Measurements from ENCODE around the gene ACOT9. TPM values are rescaled to one million over a fixed set of nuclear protein-coding genes. Genes with fewer than 3 reads are reported as not detected.

Gene ACOT9
- total and polyA plus RNA-seq, 11 donors = 45.3 to 81.1 (median 59.3) TPM

DNA sequence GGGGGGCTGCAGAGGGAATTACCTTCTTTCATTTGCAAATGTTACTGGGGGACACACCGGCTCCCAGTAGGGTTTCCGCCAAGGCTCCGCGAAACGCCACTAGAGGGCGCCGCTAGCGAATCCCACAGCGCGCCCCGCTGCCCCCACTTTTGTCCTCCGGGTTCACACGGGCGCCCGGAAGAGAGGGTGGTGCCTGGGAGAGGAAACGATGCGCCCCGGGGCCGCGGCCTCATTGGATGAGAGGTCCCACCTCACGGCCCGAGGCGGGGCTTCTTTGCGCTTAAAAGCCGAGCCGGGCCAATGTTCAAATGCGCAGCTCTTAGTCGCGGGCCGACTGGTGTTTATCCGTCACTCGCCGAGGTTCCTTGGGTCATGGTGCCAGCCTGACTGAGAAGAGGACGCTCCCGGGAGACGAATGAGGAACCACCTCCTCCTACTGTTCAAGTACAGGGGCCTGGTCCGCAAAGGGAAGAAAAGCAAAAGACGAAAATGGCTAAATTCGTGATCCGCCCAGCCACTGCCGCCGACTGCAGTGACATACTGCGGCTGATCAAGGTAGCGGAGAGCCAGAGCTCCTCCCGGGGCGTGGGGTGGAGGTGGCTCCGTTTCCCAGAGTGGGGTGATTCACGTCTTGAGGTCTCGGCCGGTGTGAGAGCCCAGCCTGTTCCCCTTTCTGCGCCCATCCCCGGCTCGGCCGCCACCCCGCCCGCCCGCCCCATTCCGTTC, 40.0 kb upstream of the ACOT9 start, which contains the start of gene SAT1:
Gene SAT1 (plus strand): TSS at position 311 of the 726 bp plus-strand sequence. CDS start 179 bp downstream, at position 490.
- TF ChIP-seq POLR2A (IDR thresholded peaks at IDR 0.05) = peak; percentile 87 to 98
- TF ChIP-seq, protein P1, sequence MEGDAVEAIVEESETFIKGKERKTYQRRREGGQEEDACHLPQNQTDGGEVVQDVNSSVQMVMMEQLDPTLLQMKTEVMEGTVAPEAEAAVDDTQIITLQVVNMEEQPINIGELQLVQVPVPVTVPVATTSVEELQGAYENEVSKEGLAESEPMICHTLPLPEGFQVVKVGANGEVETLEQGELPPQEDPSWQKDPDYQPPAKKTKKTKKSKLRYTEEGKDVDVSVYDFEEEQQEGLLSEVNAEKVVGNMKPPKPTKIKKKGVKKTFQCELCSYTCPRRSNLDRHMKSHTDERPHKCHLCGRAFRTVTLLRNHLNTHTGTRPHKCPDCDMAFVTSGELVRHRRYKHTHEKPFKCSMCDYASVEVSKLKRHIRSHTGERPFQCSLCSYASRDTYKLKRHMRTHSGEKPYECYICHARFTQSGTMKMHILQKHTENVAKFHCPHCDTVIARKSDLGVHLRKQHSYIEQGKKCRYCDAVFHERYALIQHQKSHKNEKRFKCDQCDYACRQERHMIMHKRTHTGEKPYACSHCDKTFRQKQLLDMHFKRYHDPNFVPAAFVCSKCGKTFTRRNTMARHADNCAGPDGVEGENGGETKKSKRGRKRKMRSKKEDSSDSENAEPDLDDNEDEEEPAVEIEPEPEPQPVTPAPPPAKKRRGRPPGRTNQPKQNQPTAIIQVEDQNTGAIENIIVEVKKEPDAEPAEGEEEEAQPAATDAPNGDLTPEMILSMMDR (IDR thresholded peaks at IDR 0.05) = peak; percentile 65 to 83 (median 76)
- Histone ChIP-seq H3K9me3 (peaks cover 0 to 7% (median 0%) of the 10 kb centered on the region in 12 donors), H3K27me3 (no peaks in the 10 kb centered on the region), H3K4me1 (peaks cover 0 to 13% (median 0%) of the 10 kb centered on the region in 12 donors), H3K36me3 (peaks cover 0 to 18% (median 13%) of the 10 kb centered on the region in 9 donors), H3K27ac (peak within 1 kb of the TSS; percentile 83 to 97 (median 92)), H3K4me3 (peak within 1 kb of the TSS; percentile 41 to 97 (median 76))
- DNase-seq (peak; percentile 95 to 98 (median 96)), ATAC-seq (peak; percentile 93 to 98 (median 96))
- intact Hi-C loops (cut with DNase I) = loop anchor here in 9 of 10 donors (1.0 to 10.0 kb wide), 10 partner anchors 40 to 272 kb away; partner anchors contain the start of genes ACOT9 (in 2 of the 9), EIF2S3 (in 1 of the 9) and KLHL15 (in 1 of the 9)
- 0 to 33% (median 14%) methylated on average over 43 to 58 of the region's 58 CpGs for WGBS, 4 donors

DNA sequence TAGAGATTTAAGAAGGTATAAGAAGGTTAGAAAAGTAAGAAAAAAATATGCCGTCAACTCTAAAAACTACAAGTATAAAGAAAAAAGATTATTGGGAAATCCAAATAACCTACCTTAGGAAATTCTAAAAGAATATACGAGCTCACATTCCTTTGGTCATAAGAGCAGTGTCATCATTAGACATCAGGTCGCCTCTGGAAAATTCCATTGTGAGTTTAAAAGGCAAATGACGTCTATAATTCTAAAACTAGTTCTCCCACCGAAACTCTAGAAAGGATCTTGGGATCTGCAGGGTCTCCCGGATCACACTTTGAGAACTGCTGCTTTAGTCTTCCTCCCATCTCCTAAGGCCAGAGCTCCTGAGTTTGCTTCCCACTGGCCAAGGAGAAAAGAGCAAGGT, 39.4 kb upstream of the ACOT9 start:
- intact Hi-C loops (cut with DNase I) = loop anchor here in 7 of 10 donors (1.0 to 10.0 kb wide), 9 partner anchors 40 to 272 kb away; partner anchors contain the start of genes ACOT9 (in 2 of the 7), EIF2S3 (in 1 of the 7) and KLHL15 (in 1 of the 7)
- ATAC-seq (no peak), DNase-seq (no peak)
- Histone ChIP-seq H3K9me3 (peaks cover 0 to 7% (median 0%) of the 10 kb centered on the region in 12 donors), H3K27me3 (no peaks in the 10 kb centered on the region), H3K27ac (peak overlapping the region in 9 of 12 donors; percentile 39 to 94 (median 68)), H3K4me1 (peaks cover 0 to 13% (median 0%) of the 10 kb centered on the region in 12 donors), H3K4me3 (peak overlapping the region in 10 of 12 donors; percentile 17 to 88 (median 64)), H3K36me3 (peaks cover 0 to 18% (median 13%) of the 10 kb centered on the region in 9 donors)
- 35 to 61% (median 45%) methylated on average over 6 of the region's 6 CpGs for WGBS, 4 donors
- TF ChIP-seq, protein P1 (IDR thresholded peaks at IDR 0.05) = no peak
- no peak for TF ChIP-seq POLR2A (IDR thresholded peaks at IDR 0.05)

DNA sequence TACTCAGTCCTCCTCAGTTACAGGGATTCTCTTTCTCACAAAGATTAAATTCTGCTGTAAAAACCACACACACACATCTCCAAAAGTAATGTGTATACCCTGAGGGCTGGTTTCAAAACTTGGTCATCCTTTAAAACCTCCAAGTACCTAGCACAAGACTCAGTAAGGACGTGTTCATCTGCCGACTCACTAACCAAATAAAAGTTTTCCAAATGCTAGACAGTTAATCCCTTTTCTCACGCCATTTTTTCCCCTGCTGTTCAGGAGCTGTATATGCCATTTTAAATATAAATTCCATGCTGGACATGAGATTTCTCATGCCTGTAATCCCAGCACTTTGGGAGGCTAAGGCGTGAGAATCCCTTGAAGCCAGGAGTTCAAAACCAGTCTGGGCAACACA, 35.9 kb upstream of the ACOT9 start:
- peaks cover 0 to 4% (median 0%) of the 10 kb centered on the region in 9 donors for H3K36me3 ChIP-seq
- no peak overlapping the region for H3K27ac ChIP-seq
- peaks cover 0 to 7% (median 0%) of the 10 kb centered on the region in 12 donors for H3K9me3 ChIP-seq
- no peaks in the 10 kb centered on the region for H3K27me3 ChIP-seq
- peaks cover 0 to 16% (median 0%) of the 10 kb centered on the region in 12 donors for H3K4me1 ChIP-seq
- DNase-seq (no peak), ATAC-seq (no peak)
- intact Hi-C loops (cut with DNase I) = loop anchor here in 1 of 10 donors (5.0 kb wide), 1 partner anchor 123 kb away; no protein-coding TSS in a partner anchor
- TF ChIP-seq, protein P1 (IDR thresholded peaks at IDR 0.05) = no peak
- no peak for TF ChIP-seq POLR2A (IDR thresholded peaks at IDR 0.05)
- H3K4me3 ChIP-seq = no peak overlapping the region
- WGBS, 4 donors = 83 to 89% (median 84%) methylated on average over 4 of the region's 4 CpGs

DNA sequence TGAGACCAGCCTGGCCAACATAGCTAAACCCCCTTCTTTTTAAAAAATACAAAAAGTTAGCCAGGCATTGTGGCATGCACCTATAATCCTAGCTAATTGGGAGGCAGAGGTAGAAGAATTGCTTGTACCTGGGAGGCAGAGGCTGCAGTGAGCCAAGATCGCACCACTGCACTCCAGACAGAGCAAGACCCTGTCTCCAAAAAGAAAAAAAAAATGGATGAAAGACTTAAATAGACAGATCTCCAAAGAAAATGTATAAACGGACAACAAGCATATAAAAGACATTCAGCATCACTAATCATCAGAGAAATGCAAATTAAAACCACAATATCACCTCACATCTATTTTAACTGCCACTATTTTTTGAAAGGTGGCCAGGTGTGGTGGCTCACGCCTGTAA, 33.3 kb upstream of the ACOT9 start:
- 75 to 99% (median 89%) methylated on average over 3 of the region's 3 CpGs for WGBS, 4 donors
- H3K4me1 ChIP-seq = peaks cover 0 to 15% (median 0%) of the 10 kb centered on the region in 12 donors
- no peaks in the 10 kb centered on the region for H3K36me3 ChIP-seq
- intact Hi-C loops (cut with DNase I) = loop anchor here in 1 of 10 donors (5.0 kb wide), 1 partner anchor 126 kb away; no protein-coding TSS in a partner anchor
- no peak overlapping the region for H3K4me3 ChIP-seq
- no peaks in the 10 kb centered on the region for H3K27me3 ChIP-seq
- no peak for ATAC-seq
- no peak for TF ChIP-seq POLR2A (IDR thresholded peaks at IDR 0.05)
- TF ChIP-seq, protein P1 (IDR thresholded peaks at IDR 0.05) = no peak
- no peaks in the 10 kb centered on the region for H3K9me3 ChIP-seq
- H3K27ac ChIP-seq = no peak overlapping the region
- DNase-seq = no peak
